IMR-90 (cell line): ENCODE data around the gene SLC38A8. TPM values are rescaled to one million over a fixed set of nuclear protein-coding genes. Genes with fewer than 3 reads are reported as not detected.

Source experiments
- ATAC-seq: fragments of 200-7000 bp; cut with Tn5 transposase; 2 replicates; pipeline ENCODE4 v1.9.1; 2020; ENCODE audit warnings: low read depth, mild to moderate bottlenecking, moderate library complexity
- BruUV-seq: library from RNA; stranded (reverse); fragments of 400-500 nt; replicated peaks from 2 replicates; lab custom pipeline; 2021; lab: Mats Ljungman, UMichigan
- CTCF ChIA-PET: fragments of 300-600 bp; formaldehyde crosslinking; extraction: SDS; loops from one replicate; lab custom pipeline; 2021; ENCODE audit warnings: antibody characterized with exemption; lab: Yijun Ruan, JAX
- POLR2A ChIA-PET: fragments of 300-600 bp; sonication (Branson Sonifier 250); formaldehyde crosslinking; loops from one replicate; lab custom pipeline; 2022; ENCODE audit warnings: antibody characterized with exemption; ENCODE audit not compliant: unreplicated experiment; lab: Charles Lee
- DNase-seq: peaks from one replicate; pipeline ENCODE4 v3.0.0; 2013
- H2AFZ ChIP-seq: replicated peaks from 2 replicates; pipeline ENCODE3; 2013; ENCODE audit warnings: low read length, mild to moderate bottlenecking; ENCODE audit not compliant: poor library complexity
- H2AK5ac ChIP-seq: 2 replicates; pipeline ENCODE4 v1.6.1; 2013; ENCODE audit warnings: low read depth, low read length, inconsistent platforms
- H2AK9ac ChIP-seq: replicated peaks from 2 replicates; pipeline ENCODE3; 2013; ENCODE audit warnings: mild to moderate bottlenecking, low read depth, low read length, moderate library complexity; ENCODE audit not compliant: poor library complexity
- H2BK120ac ChIP-seq: 2 replicates; pipeline ENCODE4 v1.6.1; 2013; ENCODE audit warnings: low read depth, low read length, inconsistent platforms
- H2BK15ac ChIP-seq: 3 replicates; pipeline ENCODE4 v1.6.1; 2013; ENCODE audit warnings: low read depth, low read length, inconsistent platforms
- H2BK20ac ChIP-seq: 2 replicates; pipeline ENCODE4 v1.6.1; 2013; ENCODE audit warnings: low read depth, mild to moderate bottlenecking, inconsistent platforms, low read length, moderate library complexity
- H2BK5ac ChIP-seq: 2 replicates; pipeline ENCODE4 v1.6.1; 2013; ENCODE audit warnings: mild to moderate bottlenecking, low read depth, low read length, inconsistent platforms; ENCODE audit not compliant: poor library complexity, severe bottlenecking
- H3K14ac ChIP-seq: replicated peaks from 2 replicates; pipeline ENCODE4 v1.6.1; 2013; ENCODE audit warnings: low read depth, low read length, inconsistent platforms
- H3K18ac ChIP-seq: 2 replicates; pipeline ENCODE4 v1.6.1; 2013; ENCODE audit warnings: low read depth, low read length, control low read depth
- H3K23ac ChIP-seq: 2 replicates; pipeline ENCODE4 v1.6.1; 2013; ENCODE audit warnings: low read depth, low read length, inconsistent platforms
- H3K27ac ChIP-seq: 2 replicates; pipeline ENCODE4 v1.5.1; 2013; ENCODE audit warnings: mild to moderate bottlenecking, control low read depth, low read length; ENCODE audit not compliant: insufficient read depth
- H3K27me3 ChIP-seq: 2 replicates; pipeline ENCODE4 v1.6.1; 2013; ENCODE audit warnings: low read length; ENCODE audit not compliant: control insufficient read depth, insufficient read depth
- H3K36me3 ChIP-seq: 2 replicates; pipeline ENCODE4 v1.6.1; 2013; ENCODE audit warnings: low read length, mixed read lengths; ENCODE audit not compliant: control insufficient read depth, insufficient read depth
- H3K4ac ChIP-seq: 2 replicates; pipeline ENCODE4 v1.6.1; 2013; ENCODE audit warnings: low read depth, low read length, inconsistent platforms
- H3K4me1 ChIP-seq: 2 replicates; pipeline ENCODE4 v1.6.1; 2013; ENCODE audit warnings: low read length, mixed read lengths; ENCODE audit not compliant: control insufficient read depth, insufficient read depth
- H3K4me2 ChIP-seq: 2 replicates; pipeline ENCODE4 v1.6.1; 2013; ENCODE audit warnings: low read depth, mild to moderate bottlenecking, control low read depth, low read length, moderate library complexity
- H3K4me3 ChIP-seq: 2 replicates; pipeline ENCODE4 v1.5.1; 2013; ENCODE audit warnings: low read depth, mild to moderate bottlenecking, control low read depth, low read length, moderate library complexity; ENCODE audit not compliant: insufficient read depth
- H3K56ac ChIP-seq: 2 replicates; pipeline ENCODE4 v1.6.1; 2013; ENCODE audit warnings: low read length, inconsistent platforms; ENCODE audit not compliant: insufficient read depth; ENCODE audit errors: extremely low read depth
- H3K79me1 ChIP-seq, 2 experiments: 2 replicates each; pipeline ENCODE4 v1.6.1; 2013; ENCODE audit warnings: low read length in 2 of 2, inconsistent platforms in 1 of 2, low read depth in 1 of 2
- H3K9ac ChIP-seq: 2 replicates; pipeline ENCODE4 v1.6.1; 2013; ENCODE audit warnings: low read depth, low read length, control low read depth
- H3K9me1 ChIP-seq: 2 replicates; pipeline ENCODE4 v1.6.1; 2013; ENCODE audit warnings: low read length, inconsistent platforms; ENCODE audit not compliant: insufficient read depth
- H3K9me3 ChIP-seq: 2 replicates; pipeline ENCODE4 v1.6.1; 2013; ENCODE audit warnings: low read length; ENCODE audit not compliant: control insufficient read depth, insufficient read depth
- H4K20me1 ChIP-seq: 2 replicates; pipeline ENCODE4 v1.6.1; 2013; ENCODE audit warnings: low read length, inconsistent platforms; ENCODE audit not compliant: insufficient read depth
- H4K5ac ChIP-seq: 2 replicates; pipeline ENCODE4 v1.6.1; 2013; ENCODE audit warnings: mild to moderate bottlenecking, low read depth, low read length, control low read depth
- H4K8ac ChIP-seq, 2 experiments: 2 replicates each; pipeline ENCODE4 v1.6.1; 2013; ENCODE audit warnings: low read depth in 2 of 2, low read length in 2 of 2, control low read depth in 1 of 2, inconsistent platforms in 1 of 2
- H4K91ac ChIP-seq: 2 replicates; pipeline ENCODE4 v1.6.1; 2013; ENCODE audit warnings: low read depth, low read length, inconsistent platforms; ENCODE audit not compliant: insufficient read depth
- BHLHE40 ChIP-seq: fragments of 150-350 bp; IDR thresholded peaks from 2 replicates; pipeline ENCODE4 v1.6.1; 2016; ENCODE audit warnings: mild to moderate bottlenecking, low read depth, low read length
- USF2 ChIP-seq: fragments of 150-350 bp; IDR thresholded peaks from 2 replicates; pipeline ENCODE4 v1.6.1; 2017; ENCODE audit warnings: mild to moderate bottlenecking, antibody characterized with exemption, low read length, low read depth
- WGBS, 2 experiments: methylation state at CpG; one replicate each; pipeline versions ENCODE4 v1.1.5 to v1.1.7; 2013; ENCODE audit warnings: missing lambda C conversion rate in 2 of 2; ENCODE audit not compliant: insufficient read length in 1 of 2; ENCODE audit errors: extremely low coverage in 2 of 2; 5-methylcytosine and 5-hydroxymethylcytosine counted together
- dilution Hi-C: fragments of 300-500 bp; cut with HindIII; formaldehyde crosslinking; loops from one replicate; pipeline ENCODE4 v1.14.3; 2018; ENCODE audit warnings: low sequenced_read_pairs; ENCODE audit not compliant: unreplicated experiment
- in situ Hi-C: fragments of 300-500 bp; cut with MboI; formaldehyde crosslinking; loops from 3 replicates; pipeline ENCODE4 v1.14.3; 2019; ENCODE audit warnings: low sequenced_read_pairs, inconsistent platforms, mixed read lengths
- intact Hi-C: fragments of 100-400 bp; cut with micrococcal nuclease; formaldehyde crosslinking; loops from 2 replicates; pipeline ENCODE4 v1.10.0; 2022
- polyA plus RNA-seq, 3 experiments: library from polyadenylated mRNA; depleted of rRNA; stranded (reverse); fragments of >200 nt; gene quantifications; 2 replicates each; pipeline ENCODE4 v1.2.3, GENCODE V29; 2012; ENCODE audit warnings: low replicate concordance in 1 of 3
- total RNA-seq: library from RNA; depleted of rRNA; stranded (reverse); fragments of >200 nt; gene quantifications from 2 replicates; pipeline ENCODE4 v1.2.3, GENCODE V29; 2012

Gene SLC38A8
- total and polyA plus RNA-seq, 2 of the 4 experiments (the other 2 are of a cell fraction): not detected

- no peak overlapping the region for H3K56ac ChIP-seq
- no peaks in the 10 kb centered on the region for H3K79me1 ChIP-seq
- H3K4ac ChIP-seq: no peak overlapping the region
- H4K20me1 ChIP-seq: no peaks in the 10 kb centered on the region; the same call in 1 of the 2 replicates
- no peak overlapping the region for H4K91ac ChIP-seq
- no peak overlapping the region for H2BK15ac ChIP-seq
- H2AK5ac ChIP-seq: no peak overlapping the region
- H3K27ac ChIP-seq: no peak overlapping the region
- H2BK5ac ChIP-seq: no peak overlapping the region
- H3K4me2 ChIP-seq: no peak overlapping the region
- no peak overlapping the region for H2BK120ac ChIP-seq
- H3K18ac ChIP-seq: no peak overlapping the region
- no peaks in the 10 kb centered on the region for H3K9me3 ChIP-seq
- 0 out of 2 replicates have a peak, but pooled peaks cover 3% of the 10 kb centered on the region for H3K9me1 ChIP-seq
- dilution Hi-C loops (no loop called here), in situ Hi-C loops (no loop called here), intact Hi-C loops (no loop called here)
- ATAC-seq (no peak), DNase-seq (no peak)
- H2AK9ac ChIP-seq: no peak overlapping the region
- H4K8ac ChIP-seq: no peak overlapping the region
- ChIA-PET CTCF (no interaction called here), POLR2A (no interaction called here)
- no peak overlapping the region for H3K4me3 ChIP-seq
- WGBS, 2 experiments: no CpG with 5 or more reads among the region's 13 CpGs
- H3K14ac ChIP-seq: no peak overlapping the region
- no peaks in the 10 kb centered on the region for H3K36me3 ChIP-seq
- no peak overlapping the region for H2BK20ac ChIP-seq
- H3K27me3 ChIP-seq: peaks cover 41% of the 10 kb centered on the region
- H3K4me1 ChIP-seq: no peaks in the 10 kb centered on the region
- H3K9ac ChIP-seq: no peak overlapping the region
- no TSS peak for BruUV-seq
- no peak for TF ChIP-seq BHLHE40
- peak; percentile 32; the same call in 1 of the 2 replicates for TF ChIP-seq USF2
- no peak overlapping the region for H4K5ac ChIP-seq
- H3K23ac ChIP-seq: no peak overlapping the region
- H2AFZ ChIP-seq: no peak overlapping the region
Measured at GRCh38 chr16:84000989-84001642, 41.5 kb downstream of the SLC38A8 start.
